GM11168 (cell line): Measurements from ENCODE around the gene HCN1.
"Not testable (repeated sequence)": the region's sequence is repeated elsewhere in the genome, so short reads cannot be mapped to it uniquely, and the experiment has no call there.

Experiments used
- in situ Hi-C: fragments of 300-500 bp; cut with MboI; formaldehyde crosslinking; loops from one replicate; pipeline ENCODE4 v1.12.0; 2022; ENCODE audit warnings: low sequenced_read_pairs; ENCODE audit not compliant: unreplicated experiment

HCN1 gene

DNA sequence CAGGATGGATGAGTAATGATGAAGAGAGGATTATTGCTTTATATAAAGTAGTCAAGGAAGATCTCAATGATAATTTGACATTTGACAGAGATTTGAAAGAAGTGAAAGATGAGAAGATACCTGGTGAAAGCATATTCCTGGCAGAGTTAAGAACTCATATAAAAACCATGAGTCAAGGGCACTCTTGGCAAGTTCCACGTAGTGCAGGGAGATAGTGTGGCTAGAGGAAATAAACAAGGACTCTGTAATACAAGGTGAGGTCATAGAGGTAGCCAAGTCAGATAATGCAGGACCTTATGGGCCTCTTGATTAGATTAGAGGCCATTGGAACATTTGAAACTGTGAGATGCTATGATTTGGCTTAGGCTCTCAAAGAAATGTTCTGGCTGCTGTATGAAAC lies 72.3 kb downstream of the HCN1 start:
- in situ Hi-C loops, result no loop called here

DNA sequence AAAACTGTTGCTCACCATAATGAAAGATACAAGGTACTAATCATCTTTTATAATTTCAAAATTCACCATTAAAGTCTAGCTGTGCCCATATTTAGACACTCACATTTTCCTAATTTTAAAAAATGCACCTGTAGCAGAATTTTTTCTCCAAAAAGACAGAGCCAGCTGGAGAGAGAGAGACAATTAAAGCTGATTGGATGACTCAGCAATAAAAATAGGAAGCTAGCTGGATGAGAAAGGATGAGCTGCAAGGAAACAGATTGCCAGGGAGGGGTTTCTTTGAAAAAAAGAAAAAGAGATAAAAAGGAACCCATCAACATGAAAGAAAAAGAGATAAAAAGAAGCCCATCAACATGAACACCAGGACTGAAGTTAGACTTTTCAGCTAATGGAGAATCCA lies 73.8 kb downstream of the HCN1 start:
- in situ Hi-C loops, result no loop called here

DNA sequence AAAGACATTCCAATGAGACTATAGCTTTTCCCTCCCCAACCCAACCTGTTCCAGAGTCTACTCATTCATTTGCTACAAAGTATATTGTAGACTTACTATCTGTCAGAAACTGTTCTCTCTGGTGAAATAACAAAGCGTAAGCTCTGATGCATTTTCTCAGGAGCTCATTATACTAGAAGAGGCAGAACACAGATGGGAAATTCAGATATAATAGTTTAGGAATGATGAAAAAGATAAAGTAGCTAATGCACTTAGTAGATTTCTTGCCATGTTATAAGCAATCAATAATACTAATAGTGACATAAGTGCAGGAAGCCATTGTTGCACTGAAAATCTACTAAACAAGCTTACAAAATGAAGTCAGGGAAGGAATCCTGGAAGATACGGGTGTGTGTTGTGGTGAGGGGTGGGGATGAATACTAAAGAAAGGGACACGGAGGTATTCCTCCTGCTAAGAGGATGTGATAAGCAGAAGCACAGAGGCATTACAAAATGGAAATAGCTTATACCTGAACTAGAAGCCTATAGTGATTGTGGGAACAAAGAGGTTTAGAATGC lies 78.2 kb downstream of the HCN1 start:
- in situ Hi-C loops, result no loop called here

- in situ Hi-C loops, result no loop called here
Measured at GRCh38 chr5:45609661-45610060, 86.5 kb downstream of the HCN1 start.

DNA sequence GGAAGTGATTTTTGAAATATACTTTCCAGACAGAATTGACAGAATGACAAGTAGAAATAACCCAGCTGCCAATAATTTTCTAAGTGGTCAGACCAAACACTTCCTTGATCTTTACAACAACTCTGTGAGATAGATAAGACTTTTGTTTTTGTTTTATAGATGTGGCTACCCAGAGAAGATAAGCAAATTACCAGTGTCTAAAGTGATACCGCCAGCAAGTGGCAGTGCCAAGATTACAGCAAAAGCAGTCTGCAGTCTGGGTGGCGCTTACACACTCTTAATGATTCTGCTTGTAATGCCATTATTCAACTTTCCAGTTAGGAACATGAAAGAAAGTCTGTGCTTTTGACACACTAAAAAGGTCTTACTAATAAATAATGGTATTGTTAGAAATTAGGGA lies 92.1 kb downstream of the HCN1 start:
- in situ Hi-C loops, result no loop called here

DNA sequence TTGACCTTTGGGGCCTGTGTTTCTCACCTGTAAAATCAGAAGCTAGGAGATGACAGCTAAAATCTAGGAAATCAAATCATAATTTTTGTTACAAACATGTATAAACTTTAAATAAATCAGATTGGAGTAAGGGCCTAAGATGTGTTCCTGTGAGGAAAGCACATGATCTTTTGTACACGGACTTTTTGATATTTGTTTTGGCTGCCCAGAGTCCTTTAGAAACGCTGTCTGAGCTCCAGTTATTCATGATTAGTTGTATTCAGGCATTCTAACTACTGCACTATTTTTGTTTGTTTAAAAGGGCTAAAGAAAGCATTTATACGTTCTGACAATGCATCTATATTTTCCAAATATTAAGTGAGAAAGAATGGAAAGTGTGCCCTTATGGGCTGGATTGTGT lies 94.8 kb downstream of the HCN1 start:
- in situ Hi-C loops, result no loop called here

DNA sequence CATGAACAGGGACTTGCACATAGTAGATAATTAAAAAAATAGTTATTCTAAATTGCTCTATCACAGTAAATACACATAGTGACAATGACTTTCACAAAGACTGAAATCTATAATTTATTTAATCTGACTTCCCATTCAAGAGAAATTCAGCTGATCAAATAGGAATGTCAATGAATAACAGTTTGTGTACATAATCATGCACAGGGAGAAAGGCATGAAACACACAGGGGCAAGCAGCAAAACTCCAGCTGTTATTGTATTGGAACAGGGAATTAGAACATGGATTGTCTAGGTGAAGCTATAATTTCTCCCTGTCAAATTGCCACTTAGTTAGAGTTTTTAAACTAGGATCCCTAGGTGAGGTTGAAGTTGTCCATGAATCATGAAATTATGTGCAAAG lies 99.9 kb downstream of the HCN1 start:
- in situ Hi-C loops, result no loop called here

DNA sequence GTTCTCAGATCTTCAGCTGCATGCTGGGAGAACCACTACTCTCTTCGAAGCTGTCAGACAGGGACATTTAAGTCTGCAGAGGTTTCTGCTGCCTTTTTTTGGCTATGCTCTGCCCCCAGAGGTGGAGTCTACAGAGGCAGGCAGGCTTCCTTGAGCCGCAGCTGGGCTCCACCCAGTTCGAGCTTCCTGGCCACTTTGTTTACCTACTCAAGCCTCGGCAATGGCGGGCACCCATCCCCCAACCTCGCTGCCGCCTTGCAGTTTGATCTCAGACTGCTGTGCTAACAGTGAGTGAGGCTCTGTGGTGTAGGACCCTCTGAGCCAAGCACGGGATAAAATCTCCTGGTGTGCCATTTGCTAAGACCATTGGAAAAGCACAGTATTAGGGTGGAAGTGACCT lies 110.2 kb downstream of the HCN1 start:
- in situ Hi-C loops, result not testable (repeated sequence)

DNA sequence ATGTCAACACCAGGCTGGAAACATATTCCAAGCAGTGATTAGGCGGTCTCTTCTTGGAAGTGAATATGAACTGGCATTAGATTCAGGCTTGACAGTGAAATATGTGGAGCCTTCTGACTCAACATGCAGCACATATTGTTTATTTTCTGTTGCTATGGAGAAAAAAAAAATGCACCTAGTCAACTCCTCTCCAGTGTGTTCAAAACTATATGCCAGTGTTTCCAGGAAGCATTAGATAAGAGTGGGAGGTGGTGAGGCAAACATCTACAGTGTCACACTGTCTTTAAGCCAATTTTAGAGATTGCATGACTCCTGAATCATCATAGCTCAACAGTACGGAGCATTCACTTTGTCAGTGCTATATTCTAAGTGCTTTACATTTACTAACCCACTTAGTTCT lies 117.9 kb downstream of the HCN1 start:
- in situ Hi-C loops, result no loop called here

DNA sequence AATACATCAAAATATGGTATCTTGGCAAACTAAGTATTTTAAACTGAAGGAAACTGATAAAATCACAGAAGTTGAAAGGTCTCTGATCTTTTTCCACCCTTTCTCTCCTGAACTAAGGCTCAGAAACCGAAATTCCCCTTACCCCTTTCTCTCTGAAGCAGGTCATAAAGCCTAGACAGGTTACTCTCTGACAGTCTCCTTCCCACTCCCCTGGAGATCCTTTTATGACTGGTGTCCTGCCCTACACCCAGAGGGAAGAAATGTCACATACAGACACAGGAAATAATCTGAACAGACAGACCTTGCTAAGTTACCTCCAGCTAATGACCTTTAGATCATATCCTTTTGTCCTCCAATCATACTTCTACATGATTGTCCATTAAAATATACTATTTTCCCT lies 127.4 kb downstream of the HCN1 start:
- in situ Hi-C loops, result no loop called here

DNA sequence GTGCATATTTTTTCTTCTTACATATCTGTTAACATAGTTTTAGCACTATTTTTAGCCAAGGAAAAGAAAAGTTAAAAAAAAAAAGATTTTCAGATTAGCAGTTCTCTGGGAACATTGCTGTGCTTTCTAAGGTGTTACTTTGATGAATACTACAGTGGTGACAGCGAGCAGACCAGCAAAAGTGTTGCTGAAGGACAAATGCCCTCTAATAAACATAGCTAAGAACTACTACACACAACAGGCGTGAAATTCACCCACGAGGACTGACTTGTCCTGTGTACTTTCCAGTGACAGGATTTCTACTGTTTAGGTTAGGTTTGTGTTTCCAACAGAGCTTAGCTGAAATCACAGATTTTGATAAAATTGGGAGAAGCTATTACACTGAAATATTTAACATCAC lies 153.8 kb downstream of the HCN1 start:
- in situ Hi-C loops, result no loop called here

DNA sequence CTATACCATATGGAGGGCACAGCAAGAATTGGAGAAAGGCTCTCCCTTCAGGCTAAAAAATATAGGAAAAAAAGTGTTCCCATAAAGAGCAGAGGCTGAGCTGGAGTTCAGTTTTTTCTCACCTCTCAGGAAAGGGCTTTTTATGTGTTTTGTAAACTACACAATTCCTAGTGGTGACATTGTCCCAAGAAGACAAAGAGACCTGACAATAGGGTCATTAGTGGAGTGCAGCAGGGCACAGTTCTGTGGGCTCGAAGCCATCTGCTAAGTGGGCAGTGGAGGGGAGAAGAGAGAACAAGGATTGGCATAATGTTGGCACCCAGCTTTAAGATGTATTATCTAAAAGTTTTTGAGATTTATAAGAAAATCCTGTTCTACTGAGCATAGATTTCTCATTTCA lies 162.5 kb downstream of the HCN1 start:
- in situ Hi-C loops, result no loop called here

- in situ Hi-C loops, result no loop called here
Measured at GRCh38 chr5:45532826-45533624, 163.2 kb downstream of the HCN1 start.

- in situ Hi-C loops, result no loop called here
Measured at GRCh38 chr5:45521067-45521466, 175.1 kb downstream of the HCN1 start.

DNA sequence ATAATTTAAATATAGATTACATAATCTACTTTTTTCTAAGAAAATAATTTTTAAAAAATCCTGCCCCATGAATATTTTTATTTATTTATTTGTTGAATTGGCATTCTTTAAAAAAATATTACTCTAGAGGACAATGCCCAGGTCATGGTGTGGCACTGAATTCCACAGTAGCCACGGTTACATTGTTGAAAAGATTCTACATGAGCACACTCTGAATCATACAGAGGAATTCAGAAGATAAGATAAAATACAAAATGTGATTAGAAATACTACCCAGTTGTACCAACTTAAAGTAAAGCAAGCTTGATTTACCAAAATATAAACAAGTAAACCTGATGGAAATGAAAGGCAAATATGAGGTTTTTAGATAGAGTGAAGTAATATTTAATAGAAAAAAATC lies 183.7 kb downstream of the HCN1 start:
- in situ Hi-C loops, result no loop called here

GRCh38 chr5:45509371-45509770 lies 186.8 kb downstream of the HCN1 start:
- in situ Hi-C loops, result no loop called here

- in situ Hi-C loops, result no loop called here
Measured at GRCh38 chr5:45508135-45508534, 188.0 kb downstream of the HCN1 start.

DNA sequence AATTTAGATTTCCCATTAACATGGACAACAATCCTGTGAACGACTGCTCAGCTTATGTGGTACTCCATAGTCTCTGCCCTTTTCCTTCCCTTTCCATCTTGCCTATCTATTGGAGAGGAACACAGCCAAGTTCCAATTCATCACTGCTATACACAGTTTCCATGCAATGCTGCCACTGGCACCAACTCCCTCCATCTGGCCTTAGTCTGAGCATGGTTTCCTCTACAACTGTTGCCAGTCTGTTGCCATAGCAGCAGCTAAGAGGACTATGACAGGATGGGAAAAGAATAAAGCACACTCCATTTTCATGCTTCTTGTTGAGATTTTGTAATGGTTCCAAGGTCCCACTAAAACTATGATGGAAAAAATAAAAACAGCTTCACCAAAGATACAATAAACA lies 189.0 kb downstream of the HCN1 start:
- in situ Hi-C loops, result no loop called here

DNA sequence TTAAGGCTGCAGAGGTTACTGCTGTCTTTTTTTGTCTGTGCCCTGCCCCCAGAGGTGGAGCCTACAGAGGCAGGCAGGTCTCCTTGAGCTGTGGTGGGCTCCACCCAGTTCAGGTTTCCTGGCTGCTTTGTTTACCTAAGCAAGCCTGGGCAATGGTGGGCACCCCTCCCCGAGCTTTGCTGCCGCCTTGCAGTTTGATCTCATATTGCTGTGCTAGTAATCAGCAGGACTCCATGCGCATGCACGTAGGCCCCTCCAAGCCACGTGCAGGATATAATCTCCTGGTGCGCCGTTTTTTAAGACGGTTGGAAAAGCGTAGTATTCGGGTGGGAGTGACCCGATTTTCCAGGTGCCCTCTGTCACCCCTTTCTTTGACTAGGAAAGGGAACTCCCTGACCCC lies 197.2 kb downstream of the HCN1 start:
- in situ Hi-C loops, result not testable (repeated sequence)

GRCh38 chr5:45491368-45491767 lies 204.8 kb downstream of the HCN1 start:
- in situ Hi-C loops, result no loop called here

DNA sequence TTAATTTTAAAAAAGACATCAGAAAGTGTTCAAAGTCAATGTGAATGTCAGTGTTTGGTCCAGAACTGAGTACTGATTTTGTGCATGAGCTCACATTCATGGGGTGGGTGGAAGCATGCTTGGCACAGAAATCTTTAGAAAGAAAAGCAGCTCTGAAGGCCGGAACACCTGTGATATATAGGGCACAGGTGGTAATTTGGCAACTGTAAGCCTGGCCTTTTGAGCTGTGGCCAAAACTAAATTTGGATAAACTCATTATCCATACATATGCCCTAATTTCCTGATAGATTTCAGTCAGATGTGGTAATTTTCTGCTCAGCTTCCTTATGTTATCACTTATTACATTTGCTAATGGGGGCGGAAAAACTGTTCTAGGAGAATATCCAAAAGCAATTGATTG lies 211.4 kb downstream of the HCN1 start:
- in situ Hi-C loops, result no loop called here

- in situ Hi-C loops, result no loop called here
Measured at GRCh38 chr5:45454114-45454513, 242.1 kb downstream of the HCN1 start.
